ENCODE data around the gene FOXK1.

- no peak for TF ChIP-seq CTCF (IDR thresholded peaks at IDR 0.05)
- no peak for TF ChIP-seq POLR2A (IDR thresholded peaks at IDR 0.05)
Measured at GRCh38 chr7:4692055-4692454, 10.0 kb downstream of the FOXK1 start.

Measured in sigmoid colon (tissue), 3 donors.